Sigmoid colon (tissue), 7 donors: ENCODE measurements around the gene STKLD1. TPM values are rescaled to one million over a fixed set of nuclear protein-coding genes. Genes with fewer than 3 reads are reported as not detected.

Experiments used
- DNase-seq: peaks from one replicate; pipeline ENCODE4 v3.0.0-alpha.2; 2019
- H3K27ac ChIP-seq, 4 donors: fragments of 200-600 bp; sonication (generic); one replicate each; pipeline ENCODE4 v1.5.1; 2016 to 2019; ENCODE audit warnings: mild to moderate bottlenecking in 1 of 4
- H3K27me3 ChIP-seq, 3 donors: fragments of 200-600 bp; sonication (generic); one replicate each; pipeline ENCODE4 v1.5.1; 2019; ENCODE audit warnings: mild to moderate bottlenecking in 1 of 3
- H3K36me3 ChIP-seq, 4 donors: fragments of 200-600 bp; sonication (generic); one replicate each; pipeline ENCODE4 v1.5.1; 2016 to 2019
- H3K4me1 ChIP-seq, 4 donors: fragments of 200-600 bp; sonication (generic); one replicate each; pipeline ENCODE4 v1.5.1; 2017 to 2019
- H3K4me3 ChIP-seq, 4 donors: fragments of 200-600 bp; sonication (generic); one replicate each; pipeline ENCODE4 v1.5.1; 2017 to 2019; ENCODE audit warnings: mild to moderate bottlenecking in 2 of 4, moderate library complexity in 1 of 4
- H3K9me3 ChIP-seq, 4 donors: fragments of 200-600 bp in 3 of 4; sonication (generic) in 3 of 4; one replicate each; pipeline versions ENCODE4 v1.5.1 to v1.6.1; 2013 to 2019
- EP300 ChIP-seq, 4 donors: sonication (generic); formaldehyde crosslinking; IDR thresholded peaks; one replicate each; pipeline ENCODE4 v1.6.1; 2017; ENCODE audit warnings: antibody characterized with exemption in 4 of 4
- POLR2A ChIP-seq, 2 donors: fragments of 450-650 bp; IDR thresholded peaks; one replicate each; pipeline ENCODE4 v1.6.1; 2016; ENCODE audit warnings: antibody characterized with exemption in 2 of 2, mild to moderate bottlenecking in 2 of 2, moderate library complexity in 2 of 2
- POLR2AphosphoS5 ChIP-seq, 4 donors: sonication (generic); formaldehyde crosslinking; IDR thresholded peaks; one replicate each; pipeline ENCODE4 v1.6.1; 2017; ENCODE audit warnings: antibody characterized with exemption in 4 of 4
- WGBS, 2 donors: extraction: QIAGEN DNeasy Blood & Tissue Kit; methylation state at CpG; one replicate each; pipeline ENCODE4 v1.1.7; 2013; 5-methylcytosine and 5-hydroxymethylcytosine counted together
- intact Hi-C: fragments of 100-400 bp; cut with DNase I; formaldehyde crosslinking; loops from one replicate; pipeline ENCODE4 v1.15.1; 2023
- polyA plus RNA-seq, 3 donors: library from polyadenylated mRNA; stranded (reverse); fragments of 200-250 nt; gene quantifications; one replicate each; pipeline ENCODE4 v1.2.3, GENCODE V29; 2013
- total RNA-seq, 4 donors: library from RNA; depleted of rRNA; stranded (reverse); fragments of >200 nt; gene quantifications; one replicate each; pipeline ENCODE4 v1.1.0, GENCODE V29; 2016
- TF ChIP-seq, protein P1 (sequence below), 4 experiments: fragments of 450-650 bp in 3 of 4; fragments of 200-600 bp in 1 of 4; IDR thresholded peaks; one replicate each; pipeline ENCODE4 v1.5.1; 2016 to 2019; ENCODE audit warnings: antibody characterized with exemption in 4 of 4, mild to moderate bottlenecking in 3 of 4, moderate library complexity in 2 of 4
- donor health status: healthy with polysubstance abuse.
- donor health status: Bipolar disorder and iron deficiency.
- donor health status: healthy.

The STKLD1 gene
- total and polyA plus RNA-seq, 7 donors: 0.49 to 8.3 (median 1.5) TPM; not detected in 1

- intact Hi-C loops: no loop called here
- no peak for TF ChIP-seq POLR2A (IDR thresholded peaks at IDR 0.05)
- TF ChIP-seq, protein P1, sequence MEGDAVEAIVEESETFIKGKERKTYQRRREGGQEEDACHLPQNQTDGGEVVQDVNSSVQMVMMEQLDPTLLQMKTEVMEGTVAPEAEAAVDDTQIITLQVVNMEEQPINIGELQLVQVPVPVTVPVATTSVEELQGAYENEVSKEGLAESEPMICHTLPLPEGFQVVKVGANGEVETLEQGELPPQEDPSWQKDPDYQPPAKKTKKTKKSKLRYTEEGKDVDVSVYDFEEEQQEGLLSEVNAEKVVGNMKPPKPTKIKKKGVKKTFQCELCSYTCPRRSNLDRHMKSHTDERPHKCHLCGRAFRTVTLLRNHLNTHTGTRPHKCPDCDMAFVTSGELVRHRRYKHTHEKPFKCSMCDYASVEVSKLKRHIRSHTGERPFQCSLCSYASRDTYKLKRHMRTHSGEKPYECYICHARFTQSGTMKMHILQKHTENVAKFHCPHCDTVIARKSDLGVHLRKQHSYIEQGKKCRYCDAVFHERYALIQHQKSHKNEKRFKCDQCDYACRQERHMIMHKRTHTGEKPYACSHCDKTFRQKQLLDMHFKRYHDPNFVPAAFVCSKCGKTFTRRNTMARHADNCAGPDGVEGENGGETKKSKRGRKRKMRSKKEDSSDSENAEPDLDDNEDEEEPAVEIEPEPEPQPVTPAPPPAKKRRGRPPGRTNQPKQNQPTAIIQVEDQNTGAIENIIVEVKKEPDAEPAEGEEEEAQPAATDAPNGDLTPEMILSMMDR (IDR thresholded peaks at IDR 0.05): no peak
- TF ChIP-seq EP300 (IDR thresholded peaks at IDR 0.05): no peak
- no peak for TF ChIP-seq POLR2AphosphoS5 (IDR thresholded peaks at IDR 0.05)
- no peak overlapping the region for H3K4me3 ChIP-seq
- no peaks in the 10 kb centered on the region for H3K27me3 ChIP-seq
- 95% methylated on average over 11 of the region's 11 CpGs for WGBS, 2 donors
- H3K4me1 ChIP-seq: peaks cover 0 to 47% (median 41%) of the 10 kb centered on the region in 4 donors
- no peak for DNase-seq
- no peak overlapping the region for H3K27ac ChIP-seq
- H3K9me3 ChIP-seq: no peaks in the 10 kb centered on the region
- H3K36me3 ChIP-seq: peaks cover 16 to 78% (median 42%) of the 10 kb centered on the region in 4 donors
Observed at GRCh38 chr9:133366435-133366834, 9.7 kb upstream of the STKLD1 start.

- peaks cover 16 to 70% (median 38%) of the 10 kb centered on the region in 4 donors for H3K36me3 ChIP-seq
- WGBS, 2 donors: 95% methylated on average over 22 of the region's 22 CpGs
- TF ChIP-seq POLR2AphosphoS5 (IDR thresholded peaks at IDR 0.05): no peak
- TF ChIP-seq EP300 (IDR thresholded peaks at IDR 0.05): no peak
- TF ChIP-seq POLR2A (IDR thresholded peaks at IDR 0.05): no peak
- TF ChIP-seq, protein P1 (IDR thresholded peaks at IDR 0.05): no peak
Observed at GRCh38 chr9:133367221-133367620, 8.9 kb upstream of the STKLD1 start.

DNA sequence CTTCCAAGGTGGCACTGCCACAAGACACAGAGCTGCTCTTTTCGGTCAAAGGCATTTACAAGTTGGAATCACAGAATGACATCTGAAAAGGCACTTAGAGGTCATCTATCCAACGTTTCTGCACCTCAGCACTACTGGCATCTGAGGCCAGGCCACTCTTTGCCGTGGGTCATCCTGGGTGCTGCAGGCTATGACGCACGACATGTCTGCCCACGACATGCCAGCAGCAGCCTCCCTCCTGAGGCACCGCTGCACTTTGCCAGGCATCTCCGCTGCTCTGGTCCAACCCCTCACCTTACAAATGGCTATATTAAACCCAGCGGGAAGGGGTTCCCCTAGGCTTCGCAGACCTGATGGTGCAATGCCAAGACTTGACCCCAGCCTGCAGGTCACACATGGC, 8.4 kb upstream of the STKLD1 start:
- TF ChIP-seq, protein P1 (IDR thresholded peaks at IDR 0.05): no peak
- TF ChIP-seq EP300 (IDR thresholded peaks at IDR 0.05) (no peak), POLR2AphosphoS5 (IDR thresholded peaks at IDR 0.05) (no peak), POLR2A (IDR thresholded peaks at IDR 0.05) (no peak)
- peaks cover 0 to 60% (median 54%) of the 10 kb centered on the region in 4 donors for H3K4me1 ChIP-seq
- intact Hi-C loops: no loop called here
- H3K9me3 ChIP-seq: no peaks in the 10 kb centered on the region
- peaks cover 16 to 68% (median 33%) of the 10 kb centered on the region in 4 donors for H3K36me3 ChIP-seq
- H3K27ac ChIP-seq: no peak overlapping the region
- no peaks in the 10 kb centered on the region for H3K27me3 ChIP-seq
- H3K4me3 ChIP-seq: no peak overlapping the region
- 75 to 90% methylated on average over 10 of the region's 10 CpGs for WGBS, 2 donors
- DNase-seq: no peak

More at GRCh38 chr9:133367221-133367620, 8.9 kb upstream of the STKLD1 start:
- Histone ChIP-seq H3K4me1 (peaks cover 0 to 55% (median 48%) of the 10 kb centered on the region in 4 donors), H3K9me3 (no peaks in the 10 kb centered on the region), H3K27ac (no peak overlapping the region), H3K4me3 (no peak overlapping the region), H3K27me3 (no peaks in the 10 kb centered on the region)
- DNase-seq: no peak
- intact Hi-C loops: no loop called here

- TF ChIP-seq, protein P1 (IDR thresholded peaks at IDR 0.05): no peak
- TF ChIP-seq POLR2AphosphoS5 (IDR thresholded peaks at IDR 0.05) (no peak), EP300 (IDR thresholded peaks at IDR 0.05) (no peak), POLR2A (IDR thresholded peaks at IDR 0.05) (no peak)
- whole genome bisulfite sequencing, 2 donors: 14 to 57% methylated on average over 18 of the region's 18 CpGs
- intact Hi-C loops: no loop called here
Observed at GRCh38 chr9:133368249-133368881, 7.8 kb upstream of the STKLD1 start.

More at GRCh38 chr9:133368249-133368881, 7.8 kb upstream of the STKLD1 start:
- Histone ChIP-seq H3K9me3 (no peaks in the 10 kb centered on the region), H3K36me3 (peaks cover 13 to 68% (median 29%) of the 10 kb centered on the region in 4 donors), H3K4me1 (peaks cover 0 to 66% (median 60%) of the 10 kb centered on the region in 4 donors), H3K27me3 (no peaks in the 10 kb centered on the region), H3K4me3 (no peak overlapping the region), H3K27ac (no peak overlapping the region)
- DNase-seq: no peak
